HG03097 (cell line): ENCODE results near the gene F10.

Source experiments
- ATAC-seq: cut with Tn5 transposase; IDR thresholded peaks from one replicate; pipeline ENCODE4 v1.9.1; 2021; ENCODE audit not compliant: unreplicated experiment, low FRiP score

The F10 gene

GRCh38 chr13:113166681-113167080 is 44.1 kb downstream of the F10 start:
- no peak for ATAC-seq

DNA sequence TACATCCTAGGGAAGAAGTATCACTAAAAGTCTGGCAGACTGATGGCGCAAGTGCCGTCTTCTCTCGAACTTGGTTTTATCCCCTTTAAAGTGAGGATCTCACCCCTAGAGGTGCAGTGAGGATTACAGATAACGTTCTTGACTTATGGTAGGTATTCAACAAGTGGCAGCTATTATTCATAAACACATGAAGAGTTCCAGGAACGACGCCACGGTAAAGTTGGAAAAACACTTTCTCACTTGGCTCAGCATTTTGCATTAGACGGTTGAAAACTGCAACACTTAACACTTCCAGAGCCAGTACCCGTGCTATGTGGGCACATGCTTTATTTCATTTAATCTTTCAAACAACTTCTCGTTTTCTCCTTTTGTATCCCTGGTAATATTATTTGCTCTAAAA is 44.6 kb downstream of the F10 start:
- ATAC-seq, result no peak

DNA sequence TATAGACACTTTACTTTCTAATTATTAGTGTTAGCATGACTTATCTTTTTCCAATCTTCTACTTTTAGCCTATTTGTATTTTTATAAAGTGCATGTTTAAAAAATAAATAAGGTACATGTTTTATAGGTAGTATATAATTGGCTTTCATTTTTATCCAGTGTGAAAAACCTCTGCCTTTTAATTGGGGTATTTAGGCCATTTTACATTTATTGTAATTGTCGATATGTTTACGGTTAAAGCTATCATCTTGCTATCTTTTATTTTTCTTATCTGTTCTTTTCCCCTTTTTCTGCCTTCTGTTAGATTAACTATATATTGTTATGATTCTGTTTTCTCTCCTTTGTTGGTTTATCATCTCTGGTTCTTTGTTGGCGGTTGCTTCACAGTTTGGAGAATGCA is 45.0 kb downstream of the F10 start:
- ATAC-seq, result no peak

DNA sequence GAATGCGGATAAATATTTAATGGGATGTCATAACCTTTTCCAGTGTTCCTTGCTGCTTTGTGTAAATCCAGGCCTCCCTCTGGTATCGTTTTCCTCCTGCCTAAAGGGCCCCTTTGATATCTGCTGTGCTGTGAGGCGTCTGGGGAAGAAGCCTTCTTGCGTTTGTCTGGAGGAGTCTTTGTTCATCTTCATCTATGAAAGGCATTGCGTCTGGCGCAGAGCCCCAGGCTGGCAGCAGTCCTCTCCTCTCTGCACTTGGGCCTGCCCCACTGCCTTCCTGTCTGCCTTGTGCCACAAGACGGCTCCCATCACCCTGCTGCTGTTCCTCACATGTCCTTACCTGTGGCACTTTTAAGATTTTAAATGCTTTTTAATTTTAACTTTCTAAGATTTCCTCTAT is 45.6 kb downstream of the F10 start:
- no peak for ATAC-seq

GRCh38 chr13:113169277-113170272 is 47.0 kb downstream of the F10 start:
- no peak for ATAC-seq

- ATAC-seq, result no peak
These were observed 47.9 kb downstream of the F10 start for GRCh38 chr13:113170511-113170910.

- no peak for ATAC-seq
These were observed 48.9 kb downstream of the F10 start for GRCh38 chr13:113171250-113172125.

- no peak for ATAC-seq
These were observed 49.9 kb downstream of the F10 start for GRCh38 chr13:113172419-113172926.

DNA sequence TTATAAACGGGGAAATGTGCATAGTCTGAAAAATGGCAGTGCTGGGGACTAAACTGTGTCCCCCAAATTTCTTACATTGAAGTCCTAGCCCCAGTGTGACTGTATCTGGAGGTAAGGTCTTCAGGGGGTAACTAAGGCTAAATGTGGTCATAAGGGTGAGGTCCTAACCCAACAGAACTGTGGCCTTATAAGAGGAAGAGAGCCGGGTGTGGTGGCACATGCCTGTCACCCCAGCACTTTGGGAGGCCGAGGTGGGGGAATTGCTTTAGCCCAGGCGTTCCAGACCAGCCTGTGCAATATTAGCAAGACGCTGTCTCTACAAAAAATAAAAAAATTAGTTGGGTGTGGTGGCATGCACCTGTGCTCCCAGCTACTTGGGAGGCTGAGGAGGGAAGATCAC is 53.7 kb downstream of the F10 start:
- ATAC-seq, result no peak

DNA sequence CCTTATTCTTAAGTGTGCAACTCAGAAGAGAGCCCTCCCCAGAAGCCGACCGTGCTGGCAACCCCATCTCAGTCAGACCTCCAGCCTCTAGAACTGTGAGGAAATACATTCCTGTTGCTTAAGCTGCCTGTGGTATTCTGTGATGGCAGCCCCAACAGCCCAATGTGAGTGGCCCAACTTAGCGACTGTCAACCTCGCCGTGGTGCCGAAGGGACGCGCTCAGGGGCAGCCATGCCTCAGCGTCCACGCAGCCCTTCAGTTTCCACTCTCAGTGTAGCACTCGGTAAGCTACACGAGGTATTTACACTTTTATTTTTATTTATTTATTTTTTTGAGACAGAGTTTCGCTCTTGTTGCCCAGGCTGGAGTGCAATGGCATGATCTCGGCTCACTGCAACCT is 54.2 kb downstream of the F10 start:
- no peak for ATAC-seq

GRCh38 chr13:113178070-113178895 is 55.7 kb downstream of the F10 start:
- no peak for ATAC-seq

DNA sequence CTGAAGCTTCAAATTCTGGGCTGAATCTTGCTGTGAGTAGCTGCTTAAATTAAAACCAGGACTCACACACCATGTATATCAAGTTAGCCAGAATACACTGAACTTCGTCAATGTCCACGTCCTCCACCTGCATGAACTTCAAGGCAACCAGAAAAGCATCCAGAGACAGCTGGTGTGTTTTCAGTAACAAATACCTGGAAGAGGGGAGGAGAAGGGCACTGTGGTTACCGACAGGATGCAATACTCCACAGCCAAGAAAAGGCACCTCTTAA is 56.2 kb downstream of the F10 start:
- no peak for ATAC-seq

DNA sequence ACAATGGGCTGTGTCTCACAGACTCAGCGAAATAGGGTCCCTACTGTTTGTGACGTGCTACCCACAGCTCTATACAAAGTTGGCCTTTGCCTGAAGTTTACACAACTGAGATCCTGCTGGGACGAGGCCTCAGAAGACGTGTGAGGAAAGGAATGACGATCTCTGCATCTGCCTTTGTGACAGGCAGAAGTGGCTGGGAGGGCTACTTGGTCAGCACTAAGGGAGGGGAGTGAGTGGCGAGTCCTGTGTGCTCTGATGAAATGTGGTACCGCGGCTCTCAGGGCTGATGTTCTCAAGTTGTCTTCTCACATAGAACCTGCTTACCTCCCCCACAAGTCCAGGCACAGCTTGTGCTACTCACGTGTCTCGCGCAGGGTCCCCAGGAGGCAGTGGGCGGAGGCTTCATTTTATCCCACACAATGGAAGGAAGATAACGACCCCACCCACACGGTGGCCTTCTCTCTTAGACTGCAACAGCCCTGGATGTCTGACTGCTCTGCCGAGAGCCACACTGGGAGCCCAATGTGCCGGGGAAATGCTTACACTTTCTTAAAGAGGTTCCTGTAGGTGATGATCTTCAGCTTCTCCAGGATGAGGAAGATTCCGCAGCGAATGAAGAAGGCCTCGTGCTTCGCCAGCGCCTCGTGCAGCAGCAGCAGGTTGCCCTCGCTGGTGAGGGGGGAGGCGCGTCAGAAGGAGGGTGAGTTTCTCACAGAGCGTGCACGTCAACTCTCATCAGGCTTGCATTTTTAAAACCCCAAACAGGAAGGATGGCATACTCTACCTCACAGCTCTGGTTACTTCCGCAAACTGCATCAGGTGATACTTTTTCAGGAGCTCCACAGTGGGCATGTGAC is 57.0 kb downstream of the F10 start:
- ATAC-seq, result no peak

- no peak for ATAC-seq
These were observed 59.4 kb downstream of the F10 start for GRCh38 chr13:113182046-113182445.

- no peak for ATAC-seq
These were observed 61.0 kb downstream of the F10 start for GRCh38 chr13:113183450-113184129.

- ATAC-seq, result no peak
These were observed 62.2 kb downstream of the F10 start for GRCh38 chr13:113184568-113185440.

GRCh38 chr13:113186061-113186900 is 63.7 kb downstream of the F10 start:
- ATAC-seq, result peak; percentile 44
